Liver (tissue), 9 donors: ENCODE measurements around the gene SLC9A3. TPM values are rescaled to one million over a fixed set of nuclear protein-coding genes. Genes with fewer than 3 reads are reported as not detected.

Experiments used
- DNase-seq: peaks from one replicate; pipeline ENCODE4 v3.0.0-alpha.2; 2017; ENCODE audit warnings: low spot score
- H3K27ac ChIP-seq, 2 donors: one replicate each; pipeline ENCODE4 v1.7.0; 2013; ENCODE audit warnings: inconsistent platforms in 2 of 2, low read length in 2 of 2, control low read depth in 1 of 2, low read depth in 1 of 2, mild to moderate bottlenecking in 1 of 2
- H3K27me3 ChIP-seq, 4 donors: one replicate each; pipeline versions ENCODE4 v1.6.1 to v1.7.0; 2013; ENCODE audit warnings: low read length in 3 of 4, inconsistent platforms in 1 of 4, mild to moderate bottlenecking in 1 of 4, moderate library complexity in 1 of 4; ENCODE audit not compliant: control insufficient read depth in 4 of 4, insufficient read depth in 4 of 4
- H3K36me3 ChIP-seq, 4 donors: one replicate each; pipeline versions ENCODE4 v1.6.1 to v1.7.0; 2013; ENCODE audit warnings: low read length in 3 of 4, mild to moderate bottlenecking in 3 of 4, low read depth in 1 of 4, moderate library complexity in 1 of 4; ENCODE audit not compliant: control insufficient read depth in 4 of 4, insufficient read depth in 3 of 4
- H3K4me1 ChIP-seq, 4 donors: one replicate each; pipeline versions ENCODE4 v1.6.1 to v1.7.0; 2013; ENCODE audit warnings: low read length in 3 of 4, mild to moderate bottlenecking in 3 of 4, moderate library complexity in 1 of 4; ENCODE audit not compliant: control insufficient read depth in 4 of 4, insufficient read depth in 4 of 4
- H3K4me3 ChIP-seq, 3 donors: one replicate each; pipeline versions ENCODE4 v1.6.1 to v1.7.0; 2013; ENCODE audit warnings: low read length in 3 of 3, control low read depth in 1 of 3, low read depth in 1 of 3, mild to moderate bottlenecking in 1 of 3
- H3K9ac ChIP-seq, 2 donors: one replicate each; pipeline ENCODE4 v1.7.0; 2013; ENCODE audit warnings: low read length in 2 of 2, mild to moderate bottlenecking in 2 of 2, moderate library complexity in 2 of 2, control low read depth in 1 of 2, low read depth in 1 of 2
- H3K9me3 ChIP-seq, 4 donors: one replicate each; pipeline versions ENCODE4 v1.6.1 to v1.7.0; 2013; ENCODE audit warnings: low read length in 3 of 4; ENCODE audit not compliant: control insufficient read depth in 4 of 4
- CTCF ChIP-seq: fragments of 150-350 bp; IDR thresholded peaks from 2 replicates; pipeline ENCODE4 v1.5.1; 2017; ENCODE audit warnings: improper control_type of control experiment, low read depth, low read length; ENCODE audit not compliant: missing input control
- EGR1 ChIP-seq, 2 donors: IDR thresholded peaks; 2 replicates each; pipeline ENCODE4 v1.6.1; 2016 to 2018; ENCODE audit warnings: antibody characterized with exemption in 2 of 2, low read depth in 2 of 2
- FOXA1 ChIP-seq: IDR thresholded peaks from 2 replicates; pipeline ENCODE4 v1.6.1; 2016; ENCODE audit warnings: antibody characterized with exemption
- FOXA2 ChIP-seq: IDR thresholded peaks from 2 replicates; pipeline ENCODE4 v1.6.1; 2016; ENCODE audit warnings: antibody characterized with exemption
- GABPA ChIP-seq, 2 donors: IDR thresholded peaks in 1 of 2; conservative IDR thresholded peaks in 1 of 2; 2 replicates each; pipeline ENCODE4 v1.6.1; 2016; ENCODE audit warnings: antibody characterized with exemption in 2 of 2, mild to moderate bottlenecking in 1 of 2, moderate library complexity in 1 of 2
- HNF4A ChIP-seq, 2 donors: conservative IDR thresholded peaks; 2 replicates each; pipeline ENCODE4 v1.6.1; 2016; ENCODE audit warnings: antibody characterized with exemption in 2 of 2, mild to moderate bottlenecking in 2 of 2
- HNF4G ChIP-seq: IDR thresholded peaks from 2 replicates; pipeline ENCODE4 v1.6.1; 2016; ENCODE audit warnings: antibody characterized with exemption
- JUND ChIP-seq, 2 donors: IDR thresholded peaks; 2 replicates each; pipeline ENCODE4 v1.6.1; 2016; ENCODE audit warnings: antibody characterized with exemption in 2 of 2
- MAX ChIP-seq: IDR thresholded peaks from 2 replicates; pipeline ENCODE4 v1.6.1; 2016; ENCODE audit warnings: antibody characterized with exemption
- NR2F2 ChIP-seq: IDR thresholded peaks from 2 replicates; pipeline ENCODE4 v1.6.1; 2016; ENCODE audit warnings: antibody characterized with exemption
- RAD21 ChIP-seq, 2 donors: IDR thresholded peaks; 2 replicates each; pipeline ENCODE4 v1.6.1; 2016; ENCODE audit warnings: antibody characterized with exemption in 2 of 2, mild to moderate bottlenecking in 2 of 2
- REST ChIP-seq: IDR thresholded peaks from 2 replicates; pipeline ENCODE4 v1.6.1; 2016; ENCODE audit warnings: antibody characterized with exemption, mild to moderate bottlenecking
- RXRA ChIP-seq, 2 donors: IDR thresholded peaks; 2 replicates each; pipeline ENCODE4 v1.6.1; 2017 to 2018; ENCODE audit warnings: antibody characterized with exemption in 2 of 2, mild to moderate bottlenecking in 1 of 2
- SP1 ChIP-seq: IDR thresholded peaks from 2 replicates; pipeline ENCODE4 v1.6.1; 2018; ENCODE audit warnings: antibody characterized with exemption, mild to moderate bottlenecking
- TAF1 ChIP-seq: conservative IDR thresholded peaks from 2 replicates; pipeline ENCODE4 v1.6.1; 2016; ENCODE audit warnings: antibody characterized with exemption, mild to moderate bottlenecking
- YY1 ChIP-seq: IDR thresholded peaks from 2 replicates; pipeline ENCODE4 v1.6.1; 2016; ENCODE audit warnings: antibody characterized with exemption, mild to moderate bottlenecking
- WGBS: extraction: QIAGEN DNeasy Blood & Tissue Kit; methylation state at CpG from one replicate; pipeline ENCODE4 v1.1.7; 2013; 5-methylcytosine and 5-hydroxymethylcytosine counted together
- polyA plus RNA-seq, 2 donors: library from polyadenylated mRNA; stranded (reverse) in 1 of 2; unstranded in 1 of 2; fragments of 200-250 nt in 1 of 2; fragments of >200 nt in 1 of 2; fragmentation: Nextera tagmentation in 1 of 2; extraction: Ambion mirVana in 1 of 2; gene quantifications; one replicate each; pipeline versions ENCODE4 v1.2.1 to v1.2.3, GENCODE V29; 2013 to 2015
- total RNA-seq, 2 donors: library from RNA; depleted of rRNA; stranded (reverse); fragments of >200 nt; gene quantifications; one replicate each; pipeline ENCODE4 v1.2.3, GENCODE V29; 2014
- TF ChIP-seq, protein P1 (sequence below): IDR thresholded peaks from 2 replicates; pipeline ENCODE4 v1.6.1; 2016; ENCODE audit warnings: antibody characterized with exemption
- TF ChIP-seq, protein P2 (sequence below): IDR thresholded peaks from 2 replicates; pipeline ENCODE4 v1.6.1; 2016; ENCODE audit warnings: antibody characterized with exemption
- donor health status: healthy.
- donor health status: healthy.
- donor health status: healthy.
- donor health status: healthy.
- donor health status: healthy.

The SLC9A3 gene
- total and polyA plus RNA-seq, 4 donors = 0.31 to 1.0 (median 0.67) TPM

GRCh38 chr5:453725-454481 lies 70.3 kb downstream of the SLC9A3 start:
- TF ChIP-seq YY1 = no peak
- no peak for TF ChIP-seq TAF1
- TF ChIP-seq NR2F2 = no peak
- TF ChIP-seq SP1 = no peak
- TF ChIP-seq GABPA (IDR thresholded peaks at IDR 0.05 in 1 of 2, conservative IDR thresholded peaks at IDR 0.05 in 1 of 2) = no peak
- no peak for TF ChIP-seq FOXA1
- no peak for TF ChIP-seq HNF4A (conservative IDR thresholded peaks at IDR 0.05)
- TF ChIP-seq RAD21 (IDR thresholded peaks at IDR 0.05) = no peak
- TF ChIP-seq EGR1 (IDR thresholded peaks at IDR 0.05; ENCODE audit: low read depth in 2 of 2) = no peak
- TF ChIP-seq REST = no peak
- no peak for TF ChIP-seq RXRA (IDR thresholded peaks at IDR 0.05)
- TF ChIP-seq, protein P1, sequence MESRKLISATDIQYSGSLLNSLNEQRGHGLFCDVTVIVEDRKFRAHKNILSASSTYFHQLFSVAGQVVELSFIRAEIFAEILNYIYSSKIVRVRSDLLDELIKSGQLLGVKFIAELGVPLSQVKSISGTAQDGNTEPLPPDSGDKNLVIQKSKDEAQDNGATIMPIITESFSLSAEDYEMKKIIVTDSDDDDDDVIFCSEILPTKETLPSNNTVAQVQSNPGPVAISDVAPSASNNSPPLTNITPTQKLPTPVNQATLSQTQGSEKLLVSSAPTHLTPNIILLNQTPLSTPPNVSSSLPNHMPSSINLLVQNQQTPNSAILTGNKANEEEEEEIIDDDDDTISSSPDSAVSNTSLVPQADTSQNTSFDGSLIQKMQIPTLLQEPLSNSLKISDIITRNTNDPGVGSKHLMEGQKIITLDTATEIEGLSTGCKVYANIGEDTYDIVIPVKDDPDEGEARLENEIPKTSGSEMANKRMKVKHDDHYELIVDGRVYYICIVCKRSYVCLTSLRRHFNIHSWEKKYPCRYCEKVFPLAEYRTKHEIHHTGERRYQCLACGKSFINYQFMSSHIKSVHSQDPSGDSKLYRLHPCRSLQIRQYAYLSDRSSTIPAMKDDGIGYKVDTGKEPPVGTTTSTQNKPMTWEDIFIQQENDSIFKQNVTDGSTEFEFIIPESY = no peak
- TF ChIP-seq FOXA2 = no peak
- no peak for TF ChIP-seq JUND (IDR thresholded peaks at IDR 0.05)
- no peak for TF ChIP-seq HNF4G
- no peak for TF ChIP-seq CTCF
- TF ChIP-seq, protein P2, sequence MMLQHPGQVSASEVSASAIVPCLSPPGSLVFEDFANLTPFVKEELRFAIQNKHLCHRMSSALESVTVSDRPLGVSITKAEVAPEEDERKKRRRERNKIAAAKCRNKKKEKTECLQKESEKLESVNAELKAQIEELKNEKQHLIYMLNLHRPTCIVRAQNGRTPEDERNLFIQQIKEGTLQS = no peak
- TF ChIP-seq MAX = no peak
- H3K27me3 ChIP-seq = no peaks in the 10 kb centered on the region
- H3K9ac ChIP-seq = no peak overlapping the region
- H3K4me1 ChIP-seq = no peaks in the 10 kb centered on the region
- 95% methylated on average over 16 of the region's 16 CpGs for WGBS
- no peak for DNase-seq
- peaks cover 13 to 69% (median 52%) of the 10 kb centered on the region in 4 donors for H3K36me3 ChIP-seq
- H3K9me3 ChIP-seq = peaks cover 0 to 14% (median 0%) of the 10 kb centered on the region in 4 donors
- no peak overlapping the region for H3K27ac ChIP-seq
- H3K4me3 ChIP-seq = no peak overlapping the region
